ENCODE measurements around the gene SLC22A3. TPM values are rescaled to one million over a fixed set of nuclear protein-coding genes. Genes with fewer than 3 reads are reported as not detected.

SLC22A3 gene
- total and polyA plus RNA-seq, 5 donors from 2014 or later, result 0.41 to 1.9 (median 1.0) TPM

GRCh38 chr6:160309718-160310117 is 38.5 kb upstream of the SLC22A3 start:
- H3K4me1 ChIP-seq (ENCODE audit: control insufficient read depth, insufficient read depth, low read length, poor library complexity, severe bottlenecking), result no peaks in the 10 kb centered on the region
- peaks cover 15 to 29% of the 10 kb centered on the region in 2 experiments for H3K9me3 ChIP-seq (ENCODE audit: control insufficient read depth in 2 of 2, low read length in 2 of 2)
- DNase-seq (no peak), ATAC-seq (ENCODE audit: low read depth in 2 of 2) (no peak)
- H3K27me3 Mint-ChIP-seq, result peaks cover 13% of the 10 kb centered on the region
- peaks cover 4% of the 10 kb centered on the region for H3K27me3 ChIP-seq (ENCODE audit: control insufficient read depth, insufficient read depth, low read length)
- H3K4me3 ChIP-seq (ENCODE audit: low read depth, low read length), result no peak overlapping the region
- H3K36me3 Mint-ChIP-seq, result peaks cover 3% of the 10 kb centered on the region
- peaks cover 5 to 39% (median 13%) of the 10 kb centered on the region in 7 donors for H3K9me3 Mint-ChIP-seq
- H3K27ac ChIP-seq (ENCODE audit: insufficient read depth, low read length, poor library complexity, severe bottlenecking), result no peak overlapping the region
- H3K27ac Mint-ChIP-seq, result no peak overlapping the region
- no peak overlapping the region for H3K4me3 Mint-ChIP-seq
- no peaks in the 10 kb centered on the region for H3K36me3 ChIP-seq (ENCODE audit: control insufficient read depth, insufficient read depth, low read length)
- no peaks in the 10 kb centered on the region for H3K4me1 Mint-ChIP-seq

- Mint-ChIP-seq H3K27ac (no peak overlapping the region), H3K9me3 (peaks cover 9 to 39% (median 12%) of the 10 kb centered on the region in 7 donors), H3K4me3 (no peak overlapping the region), H3K27me3 (peaks cover 8% of the 10 kb centered on the region), H3K36me3 (peaks cover 3% of the 10 kb centered on the region), H3K4me1 (no peaks in the 10 kb centered on the region)
- no peak for DNase-seq
- Histone ChIP-seq H3K4me1 (ENCODE audit: control insufficient read depth, insufficient read depth, low read length, poor library complexity, severe bottlenecking) (no peaks in the 10 kb centered on the region), H3K4me3 (ENCODE audit: low read depth, low read length) (no peak overlapping the region), H3K27me3 (ENCODE audit: control insufficient read depth, insufficient read depth, low read length) (peaks cover 2% of the 10 kb centered on the region), H3K9me3 (ENCODE audit: control insufficient read depth in 2 of 2, low read length in 2 of 2) (peaks cover 15 to 29% of the 10 kb centered on the region in 2 experiments), H3K27ac (ENCODE audit: insufficient read depth, low read length, poor library complexity, severe bottlenecking) (no peak overlapping the region), H3K36me3 (ENCODE audit: control insufficient read depth, insufficient read depth, low read length) (no peaks in the 10 kb centered on the region)
- ATAC-seq (ENCODE audit: low read depth in 2 of 2), result no peak
Measured at GRCh38 chr6:160312900-160313299, 35.3 kb upstream of the SLC22A3 start.

GRCh38 chr6:160315310-160315709 is 32.9 kb upstream of the SLC22A3 start:
- peaks cover 15 to 22% of the 10 kb centered on the region in 2 experiments for H3K9me3 ChIP-seq (ENCODE audit: control insufficient read depth in 2 of 2, low read length in 2 of 2)
- H3K27ac ChIP-seq (ENCODE audit: insufficient read depth, low read length, poor library complexity, severe bottlenecking), result no peak overlapping the region
- Mint-ChIP-seq H3K9me3 (peaks cover 4 to 30% (median 7%) of the 10 kb centered on the region in 7 donors), H3K27ac (no peak overlapping the region), H3K27me3 (peaks cover 4% of the 10 kb centered on the region), H3K4me3 (no peak overlapping the region), H3K36me3 (peaks cover 3% of the 10 kb centered on the region), H3K4me1 (no peaks in the 10 kb centered on the region)
- H3K4me3 ChIP-seq (ENCODE audit: low read depth, low read length), result no peak overlapping the region
- no peaks in the 10 kb centered on the region for H3K36me3 ChIP-seq (ENCODE audit: control insufficient read depth, insufficient read depth, low read length)
- DNase-seq (no peak), ATAC-seq (ENCODE audit: low read depth in 2 of 2) (no peak)
- peaks cover 2% of the 10 kb centered on the region for H3K27me3 ChIP-seq (ENCODE audit: control insufficient read depth, insufficient read depth, low read length)
- H3K4me1 ChIP-seq (ENCODE audit: control insufficient read depth, insufficient read depth, low read length, poor library complexity, severe bottlenecking), result no peaks in the 10 kb centered on the region

DNA sequence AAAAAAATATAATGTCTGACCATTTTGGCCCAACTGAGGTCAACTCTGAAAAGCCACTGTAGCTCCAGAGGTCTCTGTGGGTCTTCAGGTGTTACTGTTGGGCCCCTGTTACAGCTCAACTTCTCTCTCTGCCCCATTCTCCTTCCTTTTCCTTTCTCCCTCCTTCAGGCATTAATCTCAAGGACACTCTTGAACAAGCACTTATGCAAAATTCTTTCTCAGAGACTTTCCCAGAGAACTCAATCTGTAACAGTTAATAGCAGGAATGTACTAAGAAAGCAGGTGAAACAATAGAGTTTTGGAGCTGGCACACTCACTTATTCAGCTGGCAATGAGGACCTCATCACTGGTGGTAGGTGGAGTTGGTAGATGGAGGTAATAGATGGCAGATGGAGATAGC is 31.9 kb upstream of the SLC22A3 start:
- peaks cover 3% of the 10 kb centered on the region for H3K36me3 Mint-ChIP-seq
- H3K4me1 Mint-ChIP-seq, result no peaks in the 10 kb centered on the region
- no peak for ATAC-seq (ENCODE audit: low read depth in 2 of 2)
- Histone ChIP-seq H3K27ac (ENCODE audit: insufficient read depth, low read length, poor library complexity, severe bottlenecking) (no peak overlapping the region), H3K4me3 (ENCODE audit: low read depth, low read length) (no peak overlapping the region), H3K27me3 (ENCODE audit: control insufficient read depth, insufficient read depth, low read length) (no peaks in the 10 kb centered on the region), H3K9me3 (ENCODE audit: control insufficient read depth in 2 of 2, low read length in 2 of 2) (peaks cover 15 to 19% of the 10 kb centered on the region in 2 experiments), H3K4me1 (ENCODE audit: control insufficient read depth, insufficient read depth, low read length, poor library complexity, severe bottlenecking) (no peaks in the 10 kb centered on the region), H3K36me3 (ENCODE audit: control insufficient read depth, insufficient read depth, low read length) (no peaks in the 10 kb centered on the region)
- H3K4me3 Mint-ChIP-seq, result no peak overlapping the region
- peaks cover 3 to 28% (median 6%) of the 10 kb centered on the region in 7 donors for H3K9me3 Mint-ChIP-seq
- no peak overlapping the region for H3K27ac Mint-ChIP-seq
- no peak for DNase-seq
- peaks cover 4% of the 10 kb centered on the region for H3K27me3 Mint-ChIP-seq

- Mint-ChIP-seq H3K4me1 (no peaks in the 10 kb centered on the region), H3K4me3 (no peak overlapping the region), H3K9me3 (peaks cover 5 to 14% (median 10%) of the 10 kb centered on the region in 7 donors), H3K27me3 (peaks cover 4% of the 10 kb centered on the region), H3K27ac (no peak overlapping the region), H3K36me3 (no peaks in the 10 kb centered on the region)
- DNase-seq (no peak), ATAC-seq (ENCODE audit: low read depth in 2 of 2) (no peak)
- Histone ChIP-seq H3K9me3 (ENCODE audit: control insufficient read depth in 2 of 2, low read length in 2 of 2) (peaks cover 0 to 2% of the 10 kb centered on the region in 2 experiments), H3K27ac (ENCODE audit: insufficient read depth, low read length, poor library complexity, severe bottlenecking) (no peak overlapping the region), H3K4me3 (ENCODE audit: low read depth, low read length) (no peak overlapping the region), H3K27me3 (ENCODE audit: control insufficient read depth, insufficient read depth, low read length) (no peaks in the 10 kb centered on the region), H3K36me3 (ENCODE audit: control insufficient read depth, insufficient read depth, low read length) (no peaks in the 10 kb centered on the region), H3K4me1 (ENCODE audit: control insufficient read depth, insufficient read depth, low read length, poor library complexity, severe bottlenecking) (no peaks in the 10 kb centered on the region)
Measured at GRCh38 chr6:160319246-160319645, 28.9 kb upstream of the SLC22A3 start.

DNA sequence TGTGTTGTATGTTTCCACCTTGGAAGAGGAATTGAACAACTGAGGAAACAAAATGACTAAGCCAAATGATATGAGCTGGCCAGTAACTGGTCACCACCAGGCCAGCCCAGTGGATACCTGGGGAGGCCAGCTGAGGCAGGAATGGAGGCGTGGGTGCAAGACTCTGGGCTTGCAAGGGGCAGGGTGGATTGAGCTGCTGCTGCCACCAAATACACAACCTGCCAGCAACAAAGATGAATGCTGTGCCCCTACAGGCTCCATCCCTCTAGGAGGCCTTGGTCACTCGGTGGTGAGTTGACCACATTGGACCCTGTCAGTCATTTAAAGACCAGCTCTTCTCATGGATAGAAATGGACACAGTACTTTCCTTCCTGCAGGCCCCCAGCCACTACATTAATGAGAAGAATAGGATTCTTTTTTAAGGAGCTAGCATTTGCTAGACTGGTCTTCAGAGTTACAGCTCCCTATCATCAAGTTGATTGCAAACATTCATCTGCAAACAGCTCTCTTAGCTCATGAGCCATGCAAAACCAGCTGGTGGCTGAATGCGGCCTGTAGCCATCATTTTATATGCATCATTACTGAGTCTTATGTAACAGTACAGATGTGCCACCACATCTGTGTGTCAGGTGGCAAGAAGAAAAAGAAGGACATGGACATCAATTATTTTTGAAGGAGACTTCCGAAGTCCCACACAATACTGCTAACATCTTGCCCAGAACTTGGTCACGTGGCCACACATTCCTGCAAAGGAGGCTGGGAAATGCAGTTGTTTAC is 26.3 kb upstream of the SLC22A3 start:
- DNase-seq (no peak), ATAC-seq (ENCODE audit: low read depth in 2 of 2) (no peak)
- Histone ChIP-seq H3K27me3 (ENCODE audit: control insufficient read depth, insufficient read depth, low read length) (peaks cover 3% of the 10 kb centered on the region), H3K36me3 (ENCODE audit: control insufficient read depth, insufficient read depth, low read length) (no peaks in the 10 kb centered on the region), H3K4me1 (ENCODE audit: control insufficient read depth, insufficient read depth, low read length, poor library complexity, severe bottlenecking) (no peaks in the 10 kb centered on the region), H3K4me3 (ENCODE audit: low read depth, low read length) (no peak overlapping the region), H3K9me3 (ENCODE audit: control insufficient read depth in 2 of 2, low read length in 2 of 2) (no peaks in the 10 kb centered on the region), H3K27ac (ENCODE audit: insufficient read depth, low read length, poor library complexity, severe bottlenecking) (no peak overlapping the region)
- Mint-ChIP-seq H3K9me3 (peaks cover 0 to 12% (median 10%) of the 10 kb centered on the region in 7 donors), H3K27me3 (peaks cover 4% of the 10 kb centered on the region), H3K4me1 (no peaks in the 10 kb centered on the region), H3K27ac (no peak overlapping the region), H3K4me3 (no peak overlapping the region), H3K36me3 (no peaks in the 10 kb centered on the region)

GRCh38 chr6:160327981-160328380 is 20.2 kb upstream of the SLC22A3 start:
- H3K27me3 Mint-ChIP-seq, result peaks cover 29% of the 10 kb centered on the region
- Histone ChIP-seq H3K27me3 (ENCODE audit: control insufficient read depth, insufficient read depth, low read length) (peaks cover 6% of the 10 kb centered on the region), H3K4me1 (ENCODE audit: control insufficient read depth, insufficient read depth, low read length, poor library complexity, severe bottlenecking) (no peaks in the 10 kb centered on the region), H3K4me3 (ENCODE audit: low read depth, low read length) (no peak overlapping the region), H3K9me3 (ENCODE audit: control insufficient read depth in 2 of 2, low read length in 2 of 2) (no peaks in the 10 kb centered on the region), H3K36me3 (ENCODE audit: control insufficient read depth, insufficient read depth, low read length) (no peaks in the 10 kb centered on the region), H3K27ac (ENCODE audit: insufficient read depth, low read length, poor library complexity, severe bottlenecking) (no peak overlapping the region)
- DNase-seq (no peak), ATAC-seq (ENCODE audit: low read depth in 2 of 2) (no peak)
- no peaks in the 10 kb centered on the region for H3K4me1 Mint-ChIP-seq
- H3K4me3 Mint-ChIP-seq, result no peak overlapping the region
- no peaks in the 10 kb centered on the region for H3K36me3 Mint-ChIP-seq
- peaks cover 0 to 5% (median 0%) of the 10 kb centered on the region in 7 donors for H3K9me3 Mint-ChIP-seq
- H3K27ac Mint-ChIP-seq, result no peak overlapping the region

DNA sequence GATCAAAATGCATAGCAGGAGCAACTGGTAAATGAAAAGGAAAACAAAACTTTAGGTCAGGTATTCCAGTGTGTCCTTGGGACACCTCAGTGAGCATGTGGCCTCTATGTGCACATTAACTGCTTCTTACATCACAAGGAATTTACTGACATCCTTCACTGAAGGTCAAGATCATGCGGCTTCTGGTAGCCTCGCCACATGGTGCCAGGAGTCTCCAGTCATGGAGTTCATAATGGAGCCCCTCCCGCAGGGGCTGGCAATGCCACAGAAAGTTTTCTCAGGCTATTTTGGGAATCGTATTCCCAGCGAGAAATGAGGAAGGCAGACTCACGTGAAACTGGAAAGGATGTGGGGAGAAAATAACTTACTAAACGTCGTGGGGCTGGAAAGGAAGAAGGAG is 19.7 kb upstream of the SLC22A3 start:
- H3K9me3 Mint-ChIP-seq, result peaks cover 0 to 5% (median 0%) of the 10 kb centered on the region in 7 donors
- no peaks in the 10 kb centered on the region for H3K9me3 ChIP-seq (ENCODE audit: control insufficient read depth in 2 of 2, low read length in 2 of 2)
- H3K36me3 Mint-ChIP-seq, result no peaks in the 10 kb centered on the region
- H3K4me1 Mint-ChIP-seq, result no peaks in the 10 kb centered on the region
- DNase-seq (no peak), ATAC-seq (ENCODE audit: low read depth in 2 of 2) (no peak)
- no peaks in the 10 kb centered on the region for H3K4me1 ChIP-seq (ENCODE audit: control insufficient read depth, insufficient read depth, low read length, poor library complexity, severe bottlenecking)
- H3K27ac Mint-ChIP-seq, result no peak overlapping the region
- peaks cover 7% of the 10 kb centered on the region for H3K27me3 ChIP-seq (ENCODE audit: control insufficient read depth, insufficient read depth, low read length)
- H3K27me3 Mint-ChIP-seq, result peaks cover 29% of the 10 kb centered on the region
- no peak overlapping the region for H3K27ac ChIP-seq (ENCODE audit: insufficient read depth, low read length, poor library complexity, severe bottlenecking)
- no peak overlapping the region for H3K4me3 ChIP-seq (ENCODE audit: low read depth, low read length)
- no peaks in the 10 kb centered on the region for H3K36me3 ChIP-seq (ENCODE audit: control insufficient read depth, insufficient read depth, low read length)
- H3K4me3 Mint-ChIP-seq, result no peak overlapping the region
